ENCODE results near the gene CARS2.
"Not testable (repeated sequence)": the region's sequence is repeated elsewhere in the genome, so short reads cannot be mapped to it uniquely, and the experiment has no call there.

The CARS2 gene, protein sequence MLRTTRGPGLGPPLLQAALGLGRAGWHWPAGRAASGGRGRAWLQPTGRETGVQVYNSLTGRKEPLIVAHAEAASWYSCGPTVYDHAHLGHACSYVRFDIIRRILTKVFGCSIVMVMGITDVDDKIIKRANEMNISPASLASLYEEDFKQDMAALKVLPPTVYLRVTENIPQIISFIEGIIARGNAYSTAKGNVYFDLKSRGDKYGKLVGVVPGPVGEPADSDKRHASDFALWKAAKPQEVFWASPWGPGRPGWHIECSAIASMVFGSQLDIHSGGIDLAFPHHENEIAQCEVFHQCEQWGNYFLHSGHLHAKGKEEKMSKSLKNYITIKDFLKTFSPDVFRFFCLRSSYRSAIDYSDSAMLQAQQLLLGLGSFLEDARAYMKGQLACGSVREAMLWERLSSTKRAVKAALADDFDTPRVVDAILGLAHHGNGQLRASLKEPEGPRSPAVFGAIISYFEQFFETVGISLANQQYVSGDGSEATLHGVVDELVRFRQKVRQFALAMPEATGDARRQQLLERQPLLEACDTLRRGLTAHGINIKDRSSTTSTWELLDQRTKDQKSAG

DNA sequence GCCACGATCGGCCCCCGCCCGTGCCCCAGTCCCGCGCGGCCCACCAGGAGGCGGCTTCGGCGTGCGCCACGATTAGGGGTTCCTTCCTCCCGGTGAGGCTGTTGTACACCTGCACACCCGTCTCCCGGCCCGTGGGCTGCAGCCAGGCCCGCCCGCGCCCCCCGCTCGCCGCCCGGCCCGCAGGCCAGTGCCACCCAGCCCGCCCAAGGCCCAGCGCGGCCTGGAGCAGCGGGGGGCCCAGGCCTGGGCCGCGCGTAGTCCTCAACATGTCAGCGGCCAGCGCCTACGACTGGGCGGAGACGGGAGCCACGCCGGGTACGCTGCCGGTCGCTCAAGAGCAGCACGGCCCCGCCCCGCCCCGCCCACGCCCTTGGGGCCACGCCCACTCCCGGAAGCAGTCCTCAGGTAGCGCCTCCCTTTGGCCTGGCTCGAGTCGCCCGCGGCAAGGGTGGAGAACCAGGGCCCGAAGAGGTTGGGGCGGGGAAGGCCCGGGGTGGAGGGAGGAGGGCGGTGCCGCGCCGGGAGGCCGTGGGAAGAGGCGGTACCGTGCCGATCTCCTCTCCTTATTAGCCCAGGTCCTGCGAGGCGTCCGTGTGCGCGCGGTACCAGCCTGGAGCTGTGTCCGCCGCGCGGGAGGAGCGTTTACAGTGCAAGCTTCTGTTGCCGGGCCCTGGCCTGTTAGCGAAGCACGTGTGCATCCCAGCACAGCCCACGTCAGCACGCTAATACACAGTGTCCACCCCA, at the start of gene CARS2:
CARS2 (minus strand) TSS at position 291 of the 744 bp plus-strand sequence; CDS start at position 268, 23 bp downstream.
- in situ Hi-C loops (cut with MboI; ENCODE audit: low sequenced_read_pairs) = no loop called here

DNA sequence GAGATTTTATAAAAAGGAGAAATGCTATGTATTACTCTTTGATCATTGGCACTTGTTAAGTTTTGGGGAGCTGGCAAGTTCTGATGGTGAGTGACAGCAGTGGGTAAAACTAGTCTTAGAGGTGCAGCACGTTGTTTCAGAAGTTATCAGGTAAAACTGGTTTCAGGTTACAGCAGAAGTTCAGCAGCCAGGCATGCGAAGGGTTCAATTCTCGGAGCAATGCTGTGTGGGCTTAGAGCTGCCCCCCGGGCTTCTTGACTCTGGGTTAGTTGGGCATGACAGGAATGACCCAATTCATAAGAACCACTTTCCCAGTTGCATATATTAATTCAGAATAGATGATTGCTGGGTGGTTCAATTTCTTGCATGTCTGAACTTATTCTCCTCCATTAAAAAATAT, 42.4 kb upstream of the CARS2 start:
- in situ Hi-C loops (cut with MboI; ENCODE audit: low sequenced_read_pairs) = no loop called here

DNA sequence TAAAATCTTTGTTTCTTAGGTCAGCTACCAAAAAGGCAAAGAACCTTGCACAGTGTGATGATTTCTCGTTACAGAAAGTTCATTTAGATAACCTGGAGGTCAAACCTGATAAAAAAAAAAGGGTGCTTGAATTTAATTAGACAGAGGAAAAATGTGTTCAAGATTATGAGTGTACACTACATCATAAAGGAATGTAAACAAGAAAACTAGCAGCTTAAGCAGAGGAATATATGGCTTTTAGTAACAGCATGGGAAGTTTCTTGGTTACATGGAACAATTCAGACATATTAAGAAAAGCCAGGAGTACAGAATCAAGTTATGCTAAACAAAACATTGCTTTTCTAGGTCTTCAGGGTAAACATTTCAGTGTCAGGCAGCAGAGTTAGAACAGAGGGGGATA, 40.5 kb upstream of the CARS2 start:
- in situ Hi-C loops (cut with MboI; ENCODE audit: low sequenced_read_pairs) = no loop called here

DNA sequence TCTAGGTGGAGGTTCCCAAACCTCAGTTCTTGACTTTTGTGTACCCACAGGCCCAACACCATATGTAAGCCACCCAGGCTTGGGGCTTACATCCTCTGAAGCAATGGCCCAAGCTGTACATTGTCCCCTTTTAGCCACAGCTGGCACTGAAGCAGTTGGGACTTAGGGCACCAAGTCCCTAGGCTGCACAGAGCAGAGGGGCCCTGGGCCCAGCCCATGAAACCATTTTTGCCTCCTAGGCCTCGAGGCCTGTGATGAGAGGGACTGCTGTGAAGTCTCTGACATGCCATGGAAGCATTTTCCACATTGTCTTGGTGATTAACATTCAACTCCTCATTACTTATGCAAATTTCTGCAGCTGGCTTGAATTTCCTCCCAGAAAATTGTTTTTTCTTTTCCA, 37.8 kb upstream of the CARS2 start:
- in situ Hi-C loops (cut with MboI; ENCODE audit: low sequenced_read_pairs) = no loop called here

DNA sequence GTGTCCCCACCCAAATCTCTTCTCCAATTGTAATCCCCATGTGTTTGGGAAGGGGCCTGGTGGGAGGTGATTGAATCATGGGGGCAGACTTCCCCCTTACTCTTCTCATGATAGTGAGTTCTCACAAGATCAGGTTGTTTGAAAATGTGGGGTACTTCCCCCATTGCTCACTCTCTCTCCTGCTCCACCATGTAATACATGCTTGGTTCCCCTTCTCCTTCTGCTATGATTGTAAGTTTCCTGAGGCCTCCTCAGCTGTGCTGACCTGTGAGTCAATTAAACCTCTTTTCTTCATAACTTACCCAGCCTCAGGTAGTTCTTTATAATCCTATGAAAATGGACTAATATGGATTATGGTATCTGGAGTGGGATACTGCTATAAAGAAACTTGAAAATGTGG, 31.6 kb upstream of the CARS2 start:
- in situ Hi-C loops (cut with MboI; ENCODE audit: low sequenced_read_pairs) = no loop called here

DNA sequence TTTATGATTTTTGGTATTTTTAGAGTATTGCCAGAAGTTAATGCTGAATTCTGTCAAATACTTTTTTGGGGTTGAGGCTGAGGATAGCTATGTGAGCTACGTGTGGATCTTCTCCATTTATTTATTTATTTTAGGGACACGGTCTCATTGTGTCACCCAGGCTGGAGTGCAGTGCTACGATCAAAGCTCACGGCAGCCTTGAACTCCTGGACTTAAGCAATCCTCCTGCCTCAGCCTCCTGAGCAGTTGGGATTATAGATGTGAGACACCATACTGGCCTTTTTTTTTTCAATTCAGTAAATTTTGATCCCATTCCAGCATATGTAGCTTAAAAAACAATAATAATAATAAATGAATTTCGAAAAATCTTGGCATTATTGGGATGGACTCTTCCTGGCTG, 28.6 kb upstream of the CARS2 start:
- in situ Hi-C loops (cut with MboI; ENCODE audit: low sequenced_read_pairs) = no loop called here

DNA sequence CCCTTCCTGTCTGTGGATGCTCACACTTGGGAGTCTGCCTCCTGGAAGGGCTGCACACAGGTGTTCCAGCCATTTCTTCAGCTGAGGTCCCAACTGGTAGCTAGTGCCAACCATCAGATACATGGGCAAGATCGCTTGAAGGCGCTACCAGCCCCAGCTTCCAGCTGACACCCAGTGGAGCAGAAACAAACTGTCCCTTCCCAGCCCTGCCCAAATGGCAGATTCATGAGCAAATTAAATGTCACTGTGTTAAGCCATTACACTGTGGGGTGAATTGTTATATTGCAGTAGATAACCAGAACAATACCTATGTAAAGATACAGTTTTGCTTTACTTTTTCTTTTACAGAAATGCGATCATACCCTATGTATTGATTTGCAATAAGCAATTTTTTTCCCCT, 25.2 kb upstream of the CARS2 start:
- in situ Hi-C loops (cut with MboI; ENCODE audit: low sequenced_read_pairs) = no loop called here

DNA sequence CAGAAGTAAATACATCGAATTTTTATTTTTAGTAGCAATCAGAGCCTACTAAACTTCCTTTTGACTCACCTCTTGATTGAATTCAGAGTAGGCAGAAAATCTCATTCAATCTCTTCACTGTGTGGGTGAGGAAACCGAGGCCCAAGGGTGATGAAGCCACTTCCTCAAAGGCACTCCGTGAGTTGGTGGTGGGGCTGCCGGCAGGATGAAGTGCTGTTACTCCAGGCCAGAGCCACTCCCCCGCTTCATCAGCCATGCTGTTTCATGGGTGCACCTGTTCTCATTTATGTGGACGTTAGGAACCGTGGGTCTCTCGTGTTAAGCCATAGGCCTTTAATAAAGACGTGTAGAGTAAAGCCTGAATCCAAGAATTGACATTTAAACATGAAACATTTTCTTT, 20.8 kb upstream of the CARS2 start:
- in situ Hi-C loops (cut with MboI; ENCODE audit: low sequenced_read_pairs) = no loop called here

DNA sequence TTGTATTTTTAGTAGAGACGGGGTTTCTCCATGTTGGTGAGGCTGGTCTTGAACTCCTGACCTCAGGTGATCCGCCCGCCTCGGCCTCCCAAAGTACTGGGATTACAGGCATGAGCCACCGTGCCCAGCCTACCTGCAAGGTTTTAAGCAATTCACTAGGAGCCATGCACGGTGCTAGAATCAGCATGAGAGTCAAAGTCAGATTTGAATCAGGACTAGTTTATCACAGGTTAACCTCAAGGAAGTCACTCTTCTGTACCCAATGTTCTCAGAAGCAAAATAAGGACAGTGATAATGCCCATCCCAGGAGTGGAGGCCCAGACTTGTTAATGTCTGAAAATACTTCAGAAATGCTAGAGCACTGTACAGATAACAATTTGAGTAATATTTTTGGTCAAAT, 20.2 kb upstream of the CARS2 start:
- in situ Hi-C loops (cut with MboI; ENCODE audit: low sequenced_read_pairs) = not testable (repeated sequence)

DNA sequence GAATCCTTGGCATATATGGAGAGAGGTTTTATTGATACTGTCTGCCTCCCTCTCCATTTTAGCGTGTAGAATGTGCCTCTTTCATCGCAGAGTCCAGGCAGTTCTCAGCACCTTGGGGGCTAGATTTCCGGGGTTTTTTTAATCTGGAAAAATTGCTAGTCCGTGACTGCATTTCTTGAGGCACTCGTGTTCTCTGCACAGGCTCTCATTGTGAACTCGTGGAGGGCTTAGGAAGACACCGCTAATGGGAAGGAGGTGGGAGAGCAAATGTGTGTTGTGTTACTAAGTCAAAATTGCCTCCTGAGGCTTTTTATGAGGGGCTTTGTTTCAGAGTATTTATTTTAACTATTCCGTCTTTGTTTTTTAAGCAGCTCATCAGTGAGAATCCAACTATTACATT, 17.7 kb upstream of the CARS2 start:
- in situ Hi-C loops (cut with MboI; ENCODE audit: low sequenced_read_pairs) = no loop called here

DNA sequence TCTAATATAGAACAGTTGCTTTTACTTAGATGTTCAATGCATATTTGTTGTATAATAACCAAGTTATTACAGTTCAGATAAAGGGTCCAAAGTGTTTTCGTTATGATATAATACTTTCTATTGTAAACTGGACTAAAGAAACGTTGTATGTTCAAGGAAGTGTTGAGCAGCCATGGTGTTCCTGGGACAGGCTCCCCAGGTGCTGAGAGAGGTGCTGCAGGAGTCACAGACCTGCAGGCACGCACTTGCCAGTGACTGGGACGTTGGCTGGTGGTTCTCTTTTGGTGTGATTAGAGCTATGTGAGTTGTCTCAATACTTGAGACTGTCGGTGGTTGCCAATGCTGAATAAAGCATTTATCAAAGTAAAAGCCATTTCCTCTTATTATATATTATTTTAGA, 17.1 kb upstream of the CARS2 start:
- in situ Hi-C loops (cut with MboI; ENCODE audit: low sequenced_read_pairs) = no loop called here

DNA sequence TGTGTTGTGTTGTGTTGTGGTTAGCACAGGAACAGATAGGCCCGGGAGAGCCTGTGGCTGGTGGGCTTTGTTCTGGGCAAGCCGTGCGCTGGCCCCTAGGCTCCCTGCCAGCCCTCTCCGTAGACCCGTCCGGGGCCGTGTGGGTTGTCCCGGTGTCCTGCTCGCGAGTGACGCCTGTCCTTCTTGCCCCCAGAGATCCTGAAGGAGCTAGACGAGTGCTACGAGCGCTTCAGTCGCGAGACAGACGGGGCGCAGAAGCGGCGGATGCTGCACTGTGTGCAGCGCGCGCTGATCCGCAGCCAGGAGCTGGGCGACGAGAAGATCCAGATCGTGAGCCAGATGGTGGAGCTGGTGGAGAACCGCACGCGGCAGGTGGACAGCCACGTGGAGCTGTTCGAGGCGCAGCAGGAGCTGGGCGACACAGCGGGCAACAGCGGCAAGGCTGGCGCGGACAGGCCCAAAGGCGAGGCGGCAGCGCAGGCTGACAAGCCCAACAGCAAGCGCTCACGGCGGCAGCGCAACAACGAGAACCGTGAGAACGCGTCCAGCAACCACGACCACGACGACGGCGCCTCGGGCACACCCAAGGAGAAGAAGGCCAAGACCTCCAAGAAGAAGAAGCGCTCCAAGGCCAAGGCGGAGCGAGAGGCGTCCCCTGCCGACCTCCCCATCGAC, 13.3 kb upstream of the CARS2 start:
- in situ Hi-C loops (cut with MboI; ENCODE audit: low sequenced_read_pairs) = no loop called here

DNA sequence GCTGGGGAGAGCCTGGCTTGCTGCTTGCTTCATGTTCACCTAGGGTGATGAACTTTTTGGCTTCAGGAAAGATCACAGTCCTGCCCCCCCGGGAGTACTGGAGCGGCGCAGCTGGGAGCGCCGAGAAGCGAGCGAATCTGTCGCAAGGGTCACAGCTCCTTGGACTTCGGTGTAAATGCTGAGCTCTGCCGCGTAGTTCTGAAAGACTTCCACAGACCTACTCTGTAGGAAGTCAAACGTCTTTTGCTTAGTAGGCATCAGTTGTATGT, 10.3 kb upstream of the CARS2 start:
- in situ Hi-C loops (cut with MboI; ENCODE audit: low sequenced_read_pairs) = no loop called here

DNA sequence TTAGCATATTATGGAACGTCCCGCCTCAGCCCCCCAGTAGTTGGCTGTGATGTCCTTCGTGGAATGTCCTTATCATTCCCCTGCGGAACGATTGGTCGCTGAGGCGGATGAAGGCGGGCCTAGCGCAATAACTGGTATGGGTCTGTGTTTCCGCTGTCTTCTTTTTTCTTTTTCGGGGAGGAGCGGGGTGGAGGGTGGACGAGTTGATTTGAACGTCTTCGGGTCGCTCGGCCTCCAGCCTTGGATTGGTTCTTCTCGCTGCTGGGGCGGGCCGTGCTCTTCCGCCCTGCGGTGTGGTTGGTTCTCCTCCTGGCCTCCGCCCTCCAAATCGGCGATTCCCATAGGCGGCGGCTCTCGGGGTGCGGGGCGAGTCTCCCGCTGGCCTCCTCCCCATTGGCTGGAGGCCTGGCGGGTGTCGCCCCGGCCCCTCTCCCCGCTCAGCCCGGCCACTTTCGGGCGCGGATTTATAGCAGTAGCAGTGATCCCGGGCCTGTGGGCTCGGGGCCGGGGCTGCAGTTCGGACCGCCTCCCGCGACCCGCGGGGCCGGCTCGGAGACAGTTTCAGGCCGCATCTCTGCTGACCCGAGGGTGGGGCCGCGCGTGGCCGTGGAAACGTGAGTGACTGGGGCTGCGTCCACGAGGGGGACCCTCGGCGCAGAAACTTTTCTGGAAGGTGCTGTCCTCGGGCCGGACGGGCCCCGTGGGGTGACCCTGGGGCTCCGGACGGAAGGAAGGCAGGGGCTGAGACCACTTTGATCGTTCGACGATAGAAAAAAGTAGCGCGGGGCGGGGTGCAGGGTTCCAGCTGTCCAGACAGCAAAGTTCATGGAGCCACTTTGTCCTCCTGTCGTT, 9.7 kb upstream of the CARS2 start:
- in situ Hi-C loops (cut with MboI; ENCODE audit: low sequenced_read_pairs) = no loop called here

DNA sequence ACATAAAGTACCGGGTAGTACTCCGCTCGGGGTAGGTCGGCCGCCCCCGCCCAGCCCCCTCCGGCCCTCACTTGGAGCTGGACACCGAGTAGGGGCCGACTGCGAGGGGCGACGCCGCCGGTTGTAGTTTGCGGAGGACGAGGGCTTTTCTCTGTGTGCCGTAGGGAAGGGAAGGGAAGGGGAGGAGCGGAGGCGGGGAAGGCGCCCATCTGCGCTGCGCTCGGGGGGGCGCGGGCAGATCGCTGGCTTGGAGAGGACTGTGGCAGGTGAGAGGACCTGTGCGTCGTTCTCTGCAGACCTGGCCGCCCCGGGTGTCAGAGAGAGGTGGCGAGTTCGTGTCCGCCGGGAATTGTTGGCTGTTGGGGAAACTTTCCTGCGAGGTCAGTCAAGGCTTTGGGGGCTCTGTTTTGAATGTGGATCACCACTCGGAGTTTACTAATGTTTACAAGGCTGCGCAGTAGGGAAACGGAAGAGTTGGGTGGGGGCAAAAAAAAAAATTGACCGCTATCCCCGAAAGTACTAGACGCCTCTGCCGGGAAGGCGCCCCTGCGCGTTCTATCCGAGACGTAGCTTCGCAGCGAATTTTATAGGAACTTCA, 9.0 kb upstream of the CARS2 start:
- in situ Hi-C loops (cut with MboI; ENCODE audit: low sequenced_read_pairs) = no loop called here

DNA sequence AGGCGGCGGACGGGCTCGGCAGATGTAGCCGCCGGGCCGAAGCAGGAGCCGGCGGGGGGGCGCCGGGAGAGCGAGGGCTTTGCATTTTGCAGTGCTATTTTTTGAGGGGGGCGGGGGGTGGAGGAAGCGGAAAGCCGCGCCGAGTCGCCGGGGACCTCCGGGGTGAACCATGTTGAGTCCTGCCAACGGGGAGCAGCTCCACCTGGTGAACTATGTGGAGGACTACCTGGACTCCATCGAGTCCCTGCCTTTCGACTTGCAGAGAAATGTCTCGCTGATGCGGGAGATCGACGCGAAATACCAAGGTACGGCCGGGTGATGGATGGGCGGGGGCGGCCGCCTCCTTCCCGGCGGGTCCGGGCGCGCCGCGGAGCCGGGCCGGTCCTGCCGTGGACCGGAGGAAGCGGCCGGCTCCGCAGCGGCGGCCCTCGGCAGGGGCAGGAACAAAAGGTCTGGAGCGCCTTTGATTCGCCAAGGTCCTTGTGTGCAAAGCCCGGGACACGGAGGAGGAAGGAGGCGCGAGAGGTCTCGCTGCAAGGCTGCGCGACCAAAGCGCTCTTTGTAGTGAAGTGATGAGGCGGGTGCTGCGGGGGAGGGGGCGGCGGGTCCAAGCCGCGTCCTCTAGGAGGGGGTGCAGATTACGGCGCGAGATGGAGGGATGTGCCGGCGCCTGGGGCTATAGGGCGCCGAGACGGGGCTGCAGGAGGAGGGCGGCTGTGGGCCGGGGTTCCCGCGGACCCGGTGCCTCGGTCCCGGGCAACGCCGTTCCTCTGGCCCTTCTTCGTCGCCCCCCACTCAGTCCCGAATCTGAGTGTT, 8.3 kb upstream of the CARS2 start:
- in situ Hi-C loops (cut with MboI; ENCODE audit: low sequenced_read_pairs) = no loop called here

DNA sequence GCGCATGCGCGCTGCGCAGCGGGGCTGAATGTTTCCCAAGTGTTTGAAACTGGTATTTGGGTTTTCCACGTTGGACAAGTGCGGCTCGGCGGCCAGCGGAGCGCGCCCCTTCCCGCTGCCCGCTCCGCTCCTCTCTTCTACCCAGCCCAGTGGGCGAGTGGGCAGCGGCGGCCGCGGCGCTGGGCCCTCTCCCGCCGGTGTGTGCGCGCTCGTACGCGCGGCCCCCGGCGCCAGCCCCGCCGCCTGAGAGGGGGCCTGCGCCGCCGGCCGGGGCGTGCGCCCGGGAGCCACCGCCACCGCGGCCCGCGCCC, 7.7 kb upstream of the CARS2 start, which contains the start of gene ING1:
ING1 (plus strand) TSS at position 59 of the 311 bp plus-strand sequence. CDS start 450 bp downstream, outside the sequence.
- in situ Hi-C loops (cut with MboI; ENCODE audit: low sequenced_read_pairs) = no loop called here

DNA sequence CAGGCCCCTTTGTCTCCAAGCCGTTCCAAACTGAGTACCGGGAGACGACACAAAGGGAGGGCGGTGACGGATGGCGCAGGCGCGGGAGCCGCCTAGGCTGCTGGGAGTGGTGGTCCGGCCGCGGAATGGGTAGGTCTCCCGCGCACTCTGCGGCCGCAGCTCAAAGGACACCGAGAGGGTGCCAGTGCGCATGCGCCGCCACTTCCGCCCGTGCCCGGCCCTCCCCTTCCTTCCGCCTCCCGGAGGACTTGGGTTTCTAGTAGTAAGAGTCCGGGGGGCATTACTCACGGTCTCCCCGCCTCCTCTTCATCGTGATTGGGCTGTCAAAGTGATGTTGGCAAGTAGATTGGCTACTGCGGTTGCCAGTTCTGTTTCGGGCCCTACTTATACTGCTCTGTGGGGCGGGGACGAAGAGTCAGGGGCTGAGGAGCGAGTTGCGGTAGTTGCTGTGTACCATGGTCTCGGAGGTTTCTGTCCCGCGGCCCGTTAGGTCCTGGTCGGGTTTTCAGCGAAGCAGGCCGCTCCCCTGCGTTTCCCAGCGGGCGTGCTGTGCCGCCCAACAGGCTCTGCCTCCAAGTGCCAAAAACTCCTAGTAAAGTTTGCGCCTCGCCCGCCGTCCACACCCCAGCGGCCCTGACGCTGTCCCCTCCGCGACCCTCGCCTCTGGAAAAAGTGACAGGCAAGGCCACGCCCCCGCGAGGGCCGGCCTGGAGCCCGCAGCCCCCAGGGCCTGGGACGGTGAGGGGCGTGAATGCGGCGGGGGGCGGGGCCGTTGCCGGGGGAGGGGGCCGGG, 7.1 kb upstream of the CARS2 start:
- in situ Hi-C loops (cut with MboI; ENCODE audit: low sequenced_read_pairs) = no loop called here

Data from hTERT RPE-1 (cell line).